H1 (cell line): ENCODE results near the gene RNF141. TPM values are rescaled to one million over a fixed set of nuclear protein-coding genes. Genes with fewer than 3 reads are reported as not detected.

Experiments
- CHD7 ChIP-seq: fragments of 300-600 bp; sonication (generic); IDR thresholded peaks from 2 replicates; pipeline ENCODE4 v1.7.1; 2012; ENCODE audit warnings: low read length, moderate library complexity, mild to moderate bottlenecking, inconsistent platforms; ENCODE audit not compliant: insufficient replicate concordance
- GTF2F1 ChIP-seq: IDR thresholded peaks from 2 replicates; pipeline ENCODE4 v1.6.1; 2012; ENCODE audit warnings: low read depth, low read length, improper control_type of control experiment, borderline replicate concordance
- JUND ChIP-seq: IDR thresholded peaks from 2 replicates; pipeline ENCODE4 v1.6.1; 2011; ENCODE audit warnings: mild to moderate bottlenecking, improper control_type of control experiment, low read length
- NANOG ChIP-seq: IDR thresholded peaks from 2 replicates; pipeline ENCODE4 v1.6.1; 2011; ENCODE audit warnings: low read length, low read depth, mild to moderate bottlenecking, inconsistent platforms; ENCODE audit not compliant: insufficient read depth, poor library complexity, severe bottlenecking
- POU5F1 ChIP-seq: IDR thresholded peaks from 2 replicates; pipeline ENCODE4 v1.6.1; 2011; ENCODE audit warnings: low read depth, mild to moderate bottlenecking, low read length, moderate library complexity
- RAD21 ChIP-seq, 2 experiments: IDR thresholded peaks in 1 of 2; conservative IDR thresholded peaks in 1 of 2; 2 replicates each; pipeline ENCODE4 v1.6.1; 2011; ENCODE audit warnings: low read depth in 2 of 2, low read length in 2 of 2, improper control_type of control experiment in 1 of 2, inconsistent platforms in 1 of 2, mild to moderate bottlenecking in 1 of 2, moderate library complexity in 1 of 2
- SAP30 ChIP-seq: fragments of 300-600 bp; sonication (generic); IDR thresholded peaks from 2 replicates; pipeline ENCODE4 v1.7.1; 2012; ENCODE audit warnings: low read length, moderate library complexity, mild to moderate bottlenecking, inconsistent platforms; ENCODE audit not compliant: insufficient read depth, insufficient replicate concordance
- SP1 ChIP-seq: IDR thresholded peaks from 2 replicates; pipeline ENCODE4 v1.6.1; 2011; ENCODE audit warnings: low read depth, low read length
- TAF7 ChIP-seq: optimal IDR thresholded peaks from 2 replicates; pipeline ENCODE3; 2011; ENCODE audit warnings: low read depth, mild to moderate bottlenecking, inconsistent platforms, low read length, moderate library complexity, borderline replicate concordance
- polyA plus RNA-seq, 7 experiments: library from polyadenylated mRNA; depleted of rRNA in 3 of 7; stranded (reverse) in 5 of 7; unstranded in 2 of 7; fragments of >200 nt in 5 of 7; fragments of 200-250 nt in 2 of 7; gene quantifications; 1 replicate in 5 of 7; 2 replicates in 1 of 7; 4 replicates in 1 of 7; pipeline versions ENCODE4 v1.2.1 to v1.2.3, GENCODE V29; 2011 to 2013; ENCODE audit warnings: missing spikeins in 2 of 7, mixed read lengths in 2 of 7
- total RNA-seq: library from RNA; stranded (reverse); fragmentation: NEBNext Ultra II Directional; extraction: Animal tissue kit (Norgen Biotek cat#: 25700); gene quantifications from 2 replicates; pipeline ENCODE4 v1.2.1, GENCODE V29; 2021
- TF ChIP-seq, protein P1 (sequence below): IDR thresholded peaks from 2 replicates; pipeline ENCODE4 v1.6.1; 2012; ENCODE audit warnings: inconsistent platforms

Gene RNF141
- total and polyA plus RNA-seq, 2 of the 8 experiments (the other 6 are each of a cell fraction or from before 2014, with no cell fraction given): 8.5 to 22.8 TPM

DNA sequence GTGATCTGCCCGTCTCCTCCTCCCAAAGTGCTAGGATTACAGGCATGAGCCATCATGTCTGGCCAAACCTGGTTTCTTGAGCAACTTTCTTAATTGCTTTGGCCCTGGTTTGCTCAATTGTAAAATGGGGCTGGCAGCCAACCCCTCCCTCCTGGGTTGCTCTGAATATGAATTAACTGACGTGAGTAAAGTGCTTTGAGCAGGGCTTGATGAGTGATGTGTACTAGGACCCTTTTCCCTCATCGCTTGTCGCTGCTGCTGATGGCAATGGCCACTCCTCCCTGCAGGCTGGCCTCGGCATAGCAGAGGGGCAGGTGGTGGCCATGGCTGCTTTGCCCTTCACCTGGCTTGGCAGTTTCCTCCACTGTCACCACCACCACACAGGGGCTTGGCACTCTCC is 41.5 kb downstream of the RNF141 start (continued):
- no peak for TF ChIP-seq CHD7
- TF ChIP-seq TAF7: no peak
- TF ChIP-seq RAD21 (IDR thresholded peaks at IDR 0.05 in 1 of 2, conservative IDR thresholded peaks at IDR 0.05 in 1 of 2; ENCODE audit: low read depth in 2 of 2, low read length in 2 of 2): no peak
- no peak for TF ChIP-seq NANOG
- no peak for TF ChIP-seq JUND
- TF ChIP-seq SP1: no peak
- TF ChIP-seq, protein P1, sequence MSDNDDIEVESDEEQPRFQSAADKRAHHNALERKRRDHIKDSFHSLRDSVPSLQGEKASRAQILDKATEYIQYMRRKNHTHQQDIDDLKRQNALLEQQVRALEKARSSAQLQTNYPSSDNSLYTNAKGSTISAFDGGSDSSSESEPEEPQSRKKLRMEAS: no peak
- no peak for TF ChIP-seq SAP30
- TF ChIP-seq GTF2F1: no peak
- TF ChIP-seq POU5F1: no peak
